Measurements from ENCODE around the gene OR2D3.
"Not testable (repeated sequence)": the region's sequence is repeated elsewhere in the genome, so short reads cannot be mapped to it uniquely, and the experiment has no call there.

Gene OR2D3

GRCh38 chr11:6920702-6921101 is at the start of gene OR2D3:
TSS of gene OR2D3 (plus strand) at chr11:6921002. CDS start at chr11:6921002, 0 bp downstream.
- TF ChIP-seq CTCF (IDR thresholded peaks at IDR 0.05): no peak
- intact Hi-C loops (cut with DNase I; ENCODE audit: low total_unique reads): no loop called here
- Histone ChIP-seq H3K4me3 (no peak within 1 kb of the TSS), H3K9me3 (no peaks in the 10 kb centered on the region), H3K4me1 (peaks cover 0 to under 1% (median 0%) of the 10 kb centered on the region in 4 donors), H3K27me3 (no peaks in the 10 kb centered on the region), H3K27ac (no peak within 1 kb of the TSS), H3K36me3 (no peaks in the 10 kb centered on the region)
- no peak for DNase-seq

- TF ChIP-seq CTCF (IDR thresholded peaks at IDR 0.05): no peak
- DNase-seq: no peak
- Histone ChIP-seq H3K27ac (no peak overlapping the region), H3K4me3 (no peak overlapping the region), H3K27me3 (no peaks in the 10 kb centered on the region), H3K9me3 (no peaks in the 10 kb centered on the region), H3K36me3 (no peaks in the 10 kb centered on the region), H3K4me1 (no peaks in the 10 kb centered on the region)
- intact Hi-C loops (cut with DNase I; ENCODE audit: low total_unique reads): no loop called here
Measured at GRCh38 chr11:6871278-6871677, 49.5 kb upstream of the OR2D3 start.

- Histone ChIP-seq H3K9me3 (no peaks in the 10 kb centered on the region), H3K36me3 (no peaks in the 10 kb centered on the region), H3K4me1 (no peaks in the 10 kb centered on the region), H3K27ac (no peak overlapping the region), H3K27me3 (no peaks in the 10 kb centered on the region), H3K4me3 (no peak overlapping the region)
- TF ChIP-seq CTCF (IDR thresholded peaks at IDR 0.05): no peak
- intact Hi-C loops (cut with DNase I; ENCODE audit: low total_unique reads): no loop called here
- DNase-seq: no peak
Measured at GRCh38 chr11:6875761-6876160, 45.0 kb upstream of the OR2D3 start.

- Histone ChIP-seq H3K36me3 (no peaks in the 10 kb centered on the region), H3K27me3 (no peaks in the 10 kb centered on the region), H3K4me1 (no peaks in the 10 kb centered on the region), H3K9me3 (no peaks in the 10 kb centered on the region), H3K27ac (no peak within 1 kb of the TSS), H3K4me3 (no peak within 1 kb of the TSS)
- no peak for TF ChIP-seq CTCF (IDR thresholded peaks at IDR 0.05)
- intact Hi-C loops (cut with DNase I; ENCODE audit: low total_unique reads): no loop called here
- no peak for DNase-seq
Measured at GRCh38 chr11:6876325-6876724, 44.5 kb upstream of the OR2D3 start, which contains the start of gene OR10A4. TSS of gene OR10A4 (plus strand) at chr11:6876625. CDS start at chr11:6876648, 23 bp downstream.

- intact Hi-C loops (cut with DNase I; ENCODE audit: low total_unique reads): no loop called here
- Histone ChIP-seq H3K9me3 (no peaks in the 10 kb centered on the region), H3K36me3 (no peaks in the 10 kb centered on the region), H3K27ac (no peak overlapping the region), H3K4me1 (no peaks in the 10 kb centered on the region), H3K4me3 (no peak overlapping the region), H3K27me3 (no peaks in the 10 kb centered on the region)
- DNase-seq: no peak
- TF ChIP-seq CTCF (IDR thresholded peaks at IDR 0.05): no peak
Measured at GRCh38 chr11:6876914-6877313, 43.9 kb upstream of the OR2D3 start.

- Histone ChIP-seq H3K4me1 (no peaks in the 10 kb centered on the region), H3K36me3 (no peaks in the 10 kb centered on the region), H3K9me3 (no peaks in the 10 kb centered on the region), H3K27me3 (no peaks in the 10 kb centered on the region), H3K27ac (no peak overlapping the region), H3K4me3 (no peak overlapping the region)
- intact Hi-C loops (cut with DNase I; ENCODE audit: low total_unique reads): no loop called here
- no peak for DNase-seq
- TF ChIP-seq CTCF (IDR thresholded peaks at IDR 0.05): no peak
Measured at GRCh38 chr11:6882751-6883150, 38.1 kb upstream of the OR2D3 start.

- H3K27me3 ChIP-seq; H3K4me3 ChIP-seq; H3K27ac ChIP-seq; H3K36me3 ChIP-seq; H3K4me1 ChIP-seq; DNase-seq; intact Hi-C loops (cut with DNase I; ENCODE audit: low total_unique reads); H3K9me3 ChIP-seq: not testable (repeated sequence)
Measured at GRCh38 chr11:6887711-6888110, 33.1 kb upstream of the OR2D3 start.
